Kidney epithelial cell (primary cell): ENCODE measurements around the gene MAGED1. TPM values are rescaled to one million over a fixed set of nuclear protein-coding genes. Genes with fewer than 3 reads are reported as not detected.

Experiments used
- DNase-seq: peaks from one replicate; pipeline ENCODE4 v3.0.0-alpha.2; 2010; ENCODE audit warnings: low read depth
- H3K27me3 ChIP-seq: 2 replicates; pipeline ENCODE4 v1.6.0; 2011; ENCODE audit warnings: low read length; ENCODE audit not compliant: control insufficient read depth, insufficient read depth
- H3K36me3 ChIP-seq: 2 replicates; pipeline ENCODE4 v1.5.1; 2011; ENCODE audit warnings: low read length; ENCODE audit not compliant: control insufficient read depth, insufficient read depth
- H3K4me3 ChIP-seq: 2 replicates; pipeline ENCODE4 v1.5.1; 2011; ENCODE audit warnings: low read depth, mild to moderate bottlenecking, control low read depth, low read length
- total RNA-seq: library from RNA; depleted of rRNA; stranded (reverse); fragments of >200 nt; gene quantifications from 2 replicates; pipeline ENCODE4 v1.2.3, GENCODE V29; 2015
- TF ChIP-seq, protein P1 (sequence below): IDR thresholded peaks from 2 replicates; pipeline ENCODE4 v1.5.1; 2011; ENCODE audit warnings: mild to moderate bottlenecking, moderate library complexity, low read length, control low read depth, inconsistent platforms; ENCODE audit not compliant: insufficient read depth, poor library complexity, severe bottlenecking

Gene MAGED1
- total RNA-seq, 1 donor from 2014 or later = 71.8 TPM

DNA sequence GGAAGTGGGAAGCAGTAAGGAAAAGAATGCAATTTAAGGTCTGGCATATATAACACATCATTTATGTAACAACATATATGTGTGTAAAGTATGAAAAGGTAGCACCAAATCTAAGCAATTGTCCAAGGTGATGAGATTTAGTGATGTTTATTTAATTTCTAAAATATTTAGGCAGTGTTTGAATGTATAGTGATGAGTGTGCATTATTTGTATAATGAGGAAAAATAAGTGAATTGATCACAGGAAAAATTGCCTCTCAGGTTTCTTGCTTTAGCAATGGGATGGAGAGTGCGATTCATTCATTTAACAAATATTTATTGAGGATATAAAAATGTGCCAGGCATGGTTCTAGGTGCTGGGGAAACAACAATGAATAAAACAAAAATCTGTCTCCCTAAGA lies 2.2 kb upstream of the MAGED1 start:
- DNase-seq = no peak
- no peaks in the 10 kb centered on the region for H3K36me3 ChIP-seq
- TF ChIP-seq, protein P1, sequence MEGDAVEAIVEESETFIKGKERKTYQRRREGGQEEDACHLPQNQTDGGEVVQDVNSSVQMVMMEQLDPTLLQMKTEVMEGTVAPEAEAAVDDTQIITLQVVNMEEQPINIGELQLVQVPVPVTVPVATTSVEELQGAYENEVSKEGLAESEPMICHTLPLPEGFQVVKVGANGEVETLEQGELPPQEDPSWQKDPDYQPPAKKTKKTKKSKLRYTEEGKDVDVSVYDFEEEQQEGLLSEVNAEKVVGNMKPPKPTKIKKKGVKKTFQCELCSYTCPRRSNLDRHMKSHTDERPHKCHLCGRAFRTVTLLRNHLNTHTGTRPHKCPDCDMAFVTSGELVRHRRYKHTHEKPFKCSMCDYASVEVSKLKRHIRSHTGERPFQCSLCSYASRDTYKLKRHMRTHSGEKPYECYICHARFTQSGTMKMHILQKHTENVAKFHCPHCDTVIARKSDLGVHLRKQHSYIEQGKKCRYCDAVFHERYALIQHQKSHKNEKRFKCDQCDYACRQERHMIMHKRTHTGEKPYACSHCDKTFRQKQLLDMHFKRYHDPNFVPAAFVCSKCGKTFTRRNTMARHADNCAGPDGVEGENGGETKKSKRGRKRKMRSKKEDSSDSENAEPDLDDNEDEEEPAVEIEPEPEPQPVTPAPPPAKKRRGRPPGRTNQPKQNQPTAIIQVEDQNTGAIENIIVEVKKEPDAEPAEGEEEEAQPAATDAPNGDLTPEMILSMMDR = no peak
- no peaks in the 10 kb centered on the region for H3K27me3 ChIP-seq
- H3K4me3 ChIP-seq = no peak overlapping the region

DNA sequence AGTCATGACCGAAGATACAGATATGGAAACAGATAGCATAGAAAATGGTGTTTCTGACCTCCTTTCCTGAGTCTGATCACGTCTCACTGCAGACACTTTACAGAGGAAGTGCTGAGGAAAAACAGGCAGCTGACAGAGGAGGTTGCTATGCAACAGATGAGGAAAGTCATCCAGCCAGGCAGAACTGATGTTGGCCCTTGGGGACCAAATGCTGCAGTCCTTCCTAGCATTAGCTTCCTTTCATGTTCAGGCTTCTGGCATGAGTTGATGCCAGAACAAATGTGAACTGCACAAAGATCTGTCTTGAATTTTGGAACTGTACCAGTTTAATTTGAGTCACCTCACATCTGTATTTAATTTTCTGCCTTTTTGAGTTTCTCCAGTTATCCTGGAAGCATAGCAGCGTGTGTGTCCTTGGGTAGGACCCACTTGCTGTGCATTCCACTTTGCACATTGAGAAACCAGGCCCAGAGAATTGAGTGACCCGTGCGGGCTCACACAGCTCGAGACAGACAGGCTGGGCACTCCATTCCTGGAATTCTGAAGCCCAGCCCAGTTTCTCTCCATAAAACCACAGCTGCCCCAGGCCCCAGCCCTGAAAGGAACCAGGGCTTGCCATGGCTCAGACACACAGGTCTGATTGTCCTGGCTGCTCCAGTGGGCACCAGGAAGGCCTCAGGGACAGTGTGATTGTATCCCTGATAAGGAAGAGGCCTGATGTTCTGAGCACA lies 1.4 kb upstream of the MAGED1 start:
- Histone ChIP-seq H3K4me3 (no peak overlapping the region), H3K27me3 (no peaks in the 10 kb centered on the region), H3K36me3 (no peaks in the 10 kb centered on the region)
- TF ChIP-seq, protein P1 = no peak
- DNase-seq = no peak

DNA sequence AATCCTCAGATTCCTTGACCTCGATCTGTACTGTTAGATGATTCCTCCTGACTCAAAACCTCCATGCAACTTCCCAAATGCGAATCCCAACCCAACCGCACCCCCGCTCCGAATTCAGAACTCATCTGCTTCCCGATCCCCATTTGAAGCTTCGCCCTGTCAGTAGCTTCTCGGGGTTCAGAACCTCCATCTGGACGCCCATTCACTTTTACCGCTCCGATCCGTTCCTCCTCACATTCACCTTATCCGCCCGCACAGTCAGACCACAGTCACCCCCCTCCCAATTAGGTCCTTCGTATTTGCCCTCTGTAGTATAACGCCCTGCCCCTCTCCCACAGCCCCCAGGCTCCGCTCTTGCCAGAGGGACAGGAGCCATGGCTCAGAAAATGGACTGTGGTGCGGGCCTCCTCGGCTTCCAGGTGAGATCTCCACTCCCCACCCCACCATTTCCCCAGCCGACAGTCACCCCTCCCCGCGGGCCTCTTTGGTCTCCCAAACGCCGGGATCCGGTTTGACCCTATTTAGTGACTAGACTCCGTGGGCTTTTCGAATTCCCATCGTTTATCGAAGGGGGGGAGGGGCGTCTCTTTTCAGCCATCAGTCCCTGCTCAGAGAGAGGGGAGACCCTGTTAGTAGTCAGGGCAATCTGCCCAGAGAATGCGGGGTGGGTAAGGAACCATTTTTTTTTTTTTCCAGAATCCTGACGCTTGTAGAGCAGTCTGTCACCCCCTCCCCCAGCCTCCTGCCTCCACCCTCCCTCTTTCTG lies 691 bp downstream of the MAGED1 start:
- DNase-seq = no peak
- H3K36me3 ChIP-seq = peaks cover 3% of the 10 kb centered on the region
- peak overlapping the region; percentile 54 for H3K4me3 ChIP-seq
- TF ChIP-seq, protein P1 = no peak
- H3K27me3 ChIP-seq = no peaks in the 10 kb centered on the region

DNA sequence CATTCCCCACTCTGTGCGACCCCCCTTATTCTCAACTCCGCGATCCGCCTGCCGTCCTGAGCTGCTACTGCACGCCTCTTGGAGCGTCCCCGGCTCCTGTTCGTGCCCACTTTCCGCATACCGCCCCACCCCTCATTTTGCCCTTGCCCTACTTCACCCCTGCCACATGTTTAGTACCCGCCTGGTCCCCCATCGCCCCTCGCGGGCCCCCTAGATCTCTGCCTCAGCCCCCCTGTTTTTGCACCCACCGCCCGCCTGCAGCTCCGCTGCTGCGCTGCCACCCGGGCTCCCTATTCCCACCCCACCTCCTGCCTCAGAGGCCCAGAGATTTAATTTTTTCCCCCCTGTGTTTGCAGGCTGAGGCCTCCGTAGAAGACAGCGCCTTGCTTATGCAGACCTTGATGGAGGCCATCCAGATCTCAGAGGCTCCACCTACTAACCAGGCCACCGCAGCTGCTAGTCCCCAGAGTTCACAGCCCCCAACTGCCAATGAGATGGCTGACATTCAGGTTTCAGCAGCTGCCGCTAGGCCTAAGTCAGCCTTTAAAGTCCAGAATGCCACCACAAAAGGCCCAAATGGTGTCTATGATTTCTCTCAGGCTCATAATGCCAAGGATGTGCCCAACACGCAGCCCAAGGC lies 1.4 kb downstream of the MAGED1 start:
- Histone ChIP-seq H3K27me3 (no peaks in the 10 kb centered on the region), H3K4me3 (peak overlapping the region; percentile 54), H3K36me3 (peaks cover 3% of the 10 kb centered on the region)
- TF ChIP-seq, protein P1 = no peak
- no peak for DNase-seq

DNA sequence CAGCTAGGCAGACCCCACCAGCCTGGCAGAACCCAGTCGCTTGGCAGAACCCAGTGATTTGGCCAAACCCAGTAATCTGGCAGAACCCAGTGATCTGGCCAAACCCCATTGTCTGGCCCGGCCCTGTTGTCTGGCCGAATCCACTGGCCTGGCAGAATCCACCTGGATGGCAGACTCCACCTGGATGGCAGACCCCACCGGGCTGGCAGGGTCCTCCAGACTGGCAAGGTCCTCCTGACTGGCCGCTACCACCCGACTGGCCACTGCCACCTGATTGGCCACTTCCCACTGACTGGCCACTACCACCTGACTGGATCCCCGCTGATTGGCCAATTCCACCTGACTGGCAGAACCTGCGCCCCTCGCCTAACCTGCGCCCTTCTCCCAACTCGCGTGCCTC lies 3.2 kb downstream of the MAGED1 start:
- TF ChIP-seq, protein P1 = no peak
- Histone ChIP-seq H3K4me3 (no peak overlapping the region), H3K27me3 (no peaks in the 10 kb centered on the region), H3K36me3 (peaks cover 3% of the 10 kb centered on the region)
- no peak for DNase-seq
